A673 (cell line): Measurements from ENCODE around the gene TUBA8. TPM values are rescaled to one million over a fixed set of nuclear protein-coding genes. Genes with fewer than 3 reads are reported as not detected.
"Not testable (repeated sequence)": the region's sequence is repeated elsewhere in the genome, so short reads cannot be mapped to it uniquely, and the experiment has no call there.

Experiments used
- BruUV-seq: library from RNA; stranded (reverse); fragments of 400-500 nt; replicated peaks from 2 replicates; lab custom pipeline; 2021; lab: Mats Ljungman, UMichigan
- CTCF ChIA-PET: fragments of 300-600 bp; sonication (Branson Sonifier 250); formaldehyde crosslinking; loops from one replicate; lab custom pipeline; 2022; ENCODE audit warnings: antibody characterized with exemption; lab: Charles Lee
- POLR2A ChIA-PET: fragments of 300-600 bp; sonication (Branson Sonifier 250); formaldehyde crosslinking; loops from one replicate; lab custom pipeline; 2022; ENCODE audit warnings: antibody characterized with exemption; ENCODE audit not compliant: low non-redundant PET; lab: Charles Lee
- DNase-seq: peaks from one replicate; pipeline ENCODE4 v3.0.0-alpha.2; 2015; ENCODE audit warnings: low spot score
- H3K27ac ChIP-seq: fragments of 200-600 bp; sonication (generic); 2 replicates; pipeline ENCODE4 v1.5.1; 2016; ENCODE audit warnings: mixed run types, low read depth, mild to moderate bottlenecking, mixed read lengths, antibody characterized with exemption, low read length; ENCODE audit not compliant: poor library complexity, severe bottlenecking
- H3K27me3 ChIP-seq: fragments of 200-600 bp; sonication (generic); replicated peaks from 2 replicates; pipeline ENCODE4 v1.6.1; 2017; ENCODE audit warnings: mixed run types, low read depth, mild to moderate bottlenecking, mixed read lengths, antibody characterized with exemption, low read length; ENCODE audit not compliant: insufficient read depth, poor library complexity
- H3K36me3 ChIP-seq: fragments of 200-600 bp; sonication (generic); 2 replicates; pipeline ENCODE4 v1.6.1; 2016; ENCODE audit warnings: mixed run types, mild to moderate bottlenecking, mixed read lengths, antibody characterized with exemption, low read length; ENCODE audit not compliant: insufficient read depth, poor library complexity, severe bottlenecking
- H3K4me1 ChIP-seq: fragments of 200-600 bp; sonication (generic); 2 replicates; pipeline ENCODE4 v1.6.1; 2017; ENCODE audit warnings: mixed run types, mild to moderate bottlenecking, mixed read lengths, antibody characterized with exemption, low read length; ENCODE audit not compliant: insufficient read depth, poor library complexity, severe bottlenecking
- H3K4me3 ChIP-seq: fragments of 200-600 bp; sonication (generic); 2 replicates; pipeline ENCODE4 v1.5.1; 2016; ENCODE audit warnings: low read depth, mixed run types, mild to moderate bottlenecking, mixed read lengths, low read length; ENCODE audit not compliant: poor library complexity, severe bottlenecking
- H3K9me3 ChIP-seq: fragments of 200-600 bp; sonication (generic); 2 replicates; pipeline ENCODE4 v1.6.1; 2016; ENCODE audit warnings: mixed run types, low read depth, mild to moderate bottlenecking, mixed read lengths, antibody characterized with exemption, low read length; ENCODE audit not compliant: poor library complexity, severe bottlenecking
- EZH2 ChIP-seq: fragments of 200-600 bp; sonication (generic); IDR thresholded peaks from 2 replicates; pipeline ENCODE4 v1.6.1; 2017; ENCODE audit warnings: borderline replicate concordance, low read depth, mild to moderate bottlenecking, mixed read lengths, antibody characterized with exemption, low read length; ENCODE audit not compliant: poor library complexity, severe bottlenecking
- intact Hi-C: fragments of 100-400 bp; cut with micrococcal nuclease; formaldehyde crosslinking; loops from one replicate; pipeline ENCODE4 v1.10.0; 2022; ENCODE audit not compliant: unreplicated experiment
- total RNA-seq: library from RNA; stranded (reverse); gene quantifications from 2 replicates; pipeline ENCODE4 v1.2.3, GENCODE V29; 2021
- TF ChIP-seq, protein P1 (sequence below): fragments of 300-800, 200-600 bp; sonication (generic); conservative IDR thresholded peaks from 2 replicates; pipeline ENCODE4 v1.5.1; 2017; ENCODE audit warnings: low read depth, mild to moderate bottlenecking, antibody characterized with exemption, low read length, moderate library complexity, mixed read lengths

The TUBA8 gene
- total RNA-seq, 1 experiment from 2014 or later, result 3.1 TPM

DNA sequence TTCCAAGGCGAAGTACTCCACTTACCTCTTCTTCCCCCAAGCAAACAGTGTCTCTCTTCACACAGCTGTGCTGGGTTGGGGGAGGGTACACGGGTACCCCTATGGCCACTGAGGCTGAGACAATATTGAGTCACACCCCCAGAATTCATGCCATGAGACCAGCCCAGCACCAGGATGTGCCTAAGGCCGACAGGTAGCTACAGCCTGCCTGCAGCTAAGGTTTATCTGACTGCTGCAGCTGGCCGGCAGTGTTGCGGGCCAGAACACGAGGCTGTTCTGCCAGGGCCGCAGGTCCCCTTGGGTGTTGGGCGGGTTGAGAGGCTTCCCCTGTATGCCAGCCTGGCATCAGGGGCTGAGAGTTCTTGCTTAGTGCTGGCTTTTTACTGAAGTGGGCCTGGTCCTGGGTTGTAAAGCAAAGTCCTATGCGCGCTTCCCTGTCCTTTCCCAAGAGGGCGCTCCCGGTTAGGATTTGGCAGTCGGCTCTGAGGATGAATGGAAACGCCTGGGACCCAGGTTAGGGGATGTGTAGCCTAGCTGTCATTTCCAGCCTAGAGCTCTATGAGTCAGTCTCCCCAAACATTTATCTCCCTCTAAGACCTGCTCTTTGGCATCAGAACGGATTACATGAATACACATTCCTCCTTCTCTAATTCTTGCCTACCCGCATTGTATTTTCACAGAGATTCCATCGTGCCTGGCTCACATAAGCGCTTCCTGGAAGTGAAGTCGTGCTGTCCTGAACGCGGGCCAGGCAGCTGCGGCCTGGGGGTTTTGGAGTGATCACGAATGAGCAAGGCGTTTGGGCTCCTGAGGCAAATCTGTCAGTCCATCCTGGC lies 46.5 kb downstream of the TUBA8 start:
- CTCF ChIA-PET, result interaction anchor here (0.6 kb wide), 1 partner anchor 396 kb away, joined by 12 read pairs; no protein-coding TSS in a partner anchor
- no peak for TF ChIP-seq EZH2
- TF ChIP-seq, protein P1, sequence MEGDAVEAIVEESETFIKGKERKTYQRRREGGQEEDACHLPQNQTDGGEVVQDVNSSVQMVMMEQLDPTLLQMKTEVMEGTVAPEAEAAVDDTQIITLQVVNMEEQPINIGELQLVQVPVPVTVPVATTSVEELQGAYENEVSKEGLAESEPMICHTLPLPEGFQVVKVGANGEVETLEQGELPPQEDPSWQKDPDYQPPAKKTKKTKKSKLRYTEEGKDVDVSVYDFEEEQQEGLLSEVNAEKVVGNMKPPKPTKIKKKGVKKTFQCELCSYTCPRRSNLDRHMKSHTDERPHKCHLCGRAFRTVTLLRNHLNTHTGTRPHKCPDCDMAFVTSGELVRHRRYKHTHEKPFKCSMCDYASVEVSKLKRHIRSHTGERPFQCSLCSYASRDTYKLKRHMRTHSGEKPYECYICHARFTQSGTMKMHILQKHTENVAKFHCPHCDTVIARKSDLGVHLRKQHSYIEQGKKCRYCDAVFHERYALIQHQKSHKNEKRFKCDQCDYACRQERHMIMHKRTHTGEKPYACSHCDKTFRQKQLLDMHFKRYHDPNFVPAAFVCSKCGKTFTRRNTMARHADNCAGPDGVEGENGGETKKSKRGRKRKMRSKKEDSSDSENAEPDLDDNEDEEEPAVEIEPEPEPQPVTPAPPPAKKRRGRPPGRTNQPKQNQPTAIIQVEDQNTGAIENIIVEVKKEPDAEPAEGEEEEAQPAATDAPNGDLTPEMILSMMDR, result peak; percentile 85
- Histone ChIP-seq H3K4me3 (no peak overlapping the region), H3K4me1 (no peaks in the 10 kb centered on the region), H3K36me3 (no peaks in the 10 kb centered on the region), H3K27ac (no peak overlapping the region), H3K9me3 (no peaks in the 10 kb centered on the region), H3K27me3 (no peaks in the 10 kb centered on the region)
- DNase-seq, result peak; percentile 83
- intact Hi-C loops, result no loop called here
- BruUV-seq, result no TSS peak
- POLR2A ChIA-PET, result no interaction called here

DNA sequence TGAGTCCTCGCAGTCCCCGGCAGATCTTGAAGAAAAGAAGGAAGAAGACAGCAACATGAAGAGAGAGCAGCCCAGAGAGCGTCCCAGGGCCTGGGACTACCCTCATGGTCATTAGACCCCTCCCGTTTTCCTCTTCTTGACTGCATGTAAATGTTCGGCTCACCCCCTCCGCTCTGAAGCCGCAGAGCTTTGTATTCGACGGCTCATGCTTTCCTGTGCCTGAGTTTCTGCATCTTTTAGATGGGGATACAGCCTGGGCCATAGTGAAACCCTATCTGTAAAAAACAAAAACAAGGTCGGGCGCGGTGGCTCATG lies 47.1 kb downstream of the TUBA8 start:
- BruUV-seq, result no TSS peak
- CTCF ChIA-PET, result interaction anchor here (0.6 kb wide), 1 partner anchor 396 kb away, joined by 12 read pairs; no protein-coding TSS in a partner anchor
- Histone ChIP-seq H3K36me3 (no peaks in the 10 kb centered on the region), H3K27ac (no peak overlapping the region), H3K9me3 (no peaks in the 10 kb centered on the region), H3K4me1 (no peaks in the 10 kb centered on the region), H3K27me3 (no peaks in the 10 kb centered on the region), H3K4me3 (no peak overlapping the region)
- DNase-seq, result no peak
- intact Hi-C loops, result no loop called here
- TF ChIP-seq, protein P1, result no peak
- no peak for TF ChIP-seq EZH2
- POLR2A ChIA-PET, result no interaction called here

DNA sequence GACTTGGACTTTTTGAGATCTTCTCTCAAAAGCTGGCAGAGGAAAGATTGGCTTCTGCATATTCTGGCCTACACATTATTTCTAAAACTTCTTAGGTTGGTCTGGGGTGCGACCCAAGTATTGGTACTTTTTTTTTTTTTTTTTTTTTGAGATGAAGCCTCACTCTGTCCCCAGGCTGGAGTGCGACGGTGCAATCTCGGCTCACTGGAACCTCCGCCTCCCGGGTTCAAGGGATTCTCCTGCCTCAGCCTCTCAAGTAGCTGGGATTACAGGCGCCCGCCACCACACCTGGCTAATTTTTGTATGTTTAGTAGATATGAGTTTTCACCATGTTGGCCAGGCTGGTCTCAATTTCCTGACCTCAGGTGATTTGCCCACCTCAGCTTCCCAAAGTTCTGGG lies 50.0 kb downstream of the TUBA8 start:
- BruUV-seq, CTCF ChIA-PET, H3K4me1 ChIP-seq, DNase-seq, H3K27ac ChIP-seq, H3K27me3 ChIP-seq, intact Hi-C loops, H3K36me3 ChIP-seq, H3K4me3 ChIP-seq, POLR2A ChIA-PET, H3K9me3 ChIP-seq: not testable (repeated sequence)

DNA sequence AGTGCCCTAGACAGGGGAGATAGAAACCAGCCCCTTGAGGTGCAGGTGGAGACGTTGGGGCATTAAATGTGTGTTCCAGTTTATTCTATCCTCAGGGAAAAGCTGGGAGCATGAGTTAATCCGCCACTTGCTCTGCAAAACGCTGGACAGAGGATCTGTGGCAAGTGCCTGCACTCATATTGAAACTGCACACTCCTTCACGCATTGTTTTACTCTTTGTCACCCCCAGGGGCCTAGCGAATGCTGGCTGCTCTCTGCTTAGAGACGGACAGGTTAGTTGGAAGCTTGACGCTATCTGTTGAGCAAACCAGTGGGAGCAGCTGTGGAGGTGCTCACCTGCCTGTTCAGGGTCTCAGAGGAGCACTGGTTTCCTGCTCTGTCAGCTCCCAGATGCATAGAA lies 53.2 kb downstream of the TUBA8 start:
- intact Hi-C loops, DNase-seq, H3K36me3 ChIP-seq, H3K4me1 ChIP-seq, BruUV-seq, H3K4me3 ChIP-seq, CTCF ChIA-PET, H3K27ac ChIP-seq, H3K27me3 ChIP-seq, H3K9me3 ChIP-seq, POLR2A ChIA-PET: not testable (repeated sequence)

DNA sequence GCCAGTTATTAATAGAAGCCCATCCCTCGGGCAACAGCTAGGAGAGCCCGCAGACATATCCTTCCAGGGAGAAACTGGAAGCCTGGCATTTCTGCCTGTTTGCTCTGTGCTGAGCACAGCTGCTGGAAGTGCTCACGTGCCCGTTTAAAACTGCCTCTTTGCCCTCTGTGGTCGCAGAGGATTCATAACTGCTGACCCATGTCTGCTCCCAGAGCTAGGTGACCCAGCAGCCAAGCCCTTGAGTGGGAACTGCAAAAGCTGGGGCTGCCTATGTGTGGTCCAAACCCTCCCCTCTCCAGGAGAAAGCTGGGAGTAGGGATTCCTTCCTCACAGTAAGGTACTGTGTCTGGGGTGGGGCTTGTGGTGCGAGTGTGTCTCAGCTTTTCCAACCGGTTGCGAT lies 54.0 kb downstream of the TUBA8 start:
- CTCF ChIA-PET, H3K4me3 ChIP-seq, H3K4me1 ChIP-seq, intact Hi-C loops, DNase-seq, H3K27ac ChIP-seq, H3K9me3 ChIP-seq, POLR2A ChIA-PET, H3K27me3 ChIP-seq, H3K36me3 ChIP-seq, BruUV-seq: not testable (repeated sequence)

DNA sequence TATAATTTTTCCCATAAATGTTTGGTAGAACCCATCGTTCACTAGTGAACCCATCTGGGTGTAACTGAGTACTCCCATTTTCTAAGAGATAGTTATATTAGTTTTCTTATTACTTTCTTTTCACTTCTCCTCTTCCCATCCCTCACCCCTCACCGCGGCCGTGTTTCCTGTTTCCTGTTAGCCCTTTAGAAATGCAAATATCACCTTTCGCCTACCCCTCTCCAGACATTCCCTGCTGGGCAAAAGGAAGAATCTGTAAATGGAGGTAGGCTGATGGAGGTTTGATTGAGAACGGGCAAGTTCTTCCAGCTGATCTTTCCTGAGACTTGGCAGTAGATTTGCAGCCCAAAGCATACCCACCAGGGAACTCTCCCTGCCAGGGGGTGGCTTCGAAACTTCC lies 54.7 kb downstream of the TUBA8 start:
- H3K36me3 ChIP-seq, H3K4me3 ChIP-seq, intact Hi-C loops, CTCF ChIA-PET, H3K4me1 ChIP-seq, BruUV-seq, DNase-seq, POLR2A ChIA-PET, H3K27ac ChIP-seq, H3K9me3 ChIP-seq, H3K27me3 ChIP-seq: not testable (repeated sequence)
